SJSA1 (cell line): Measurements from ENCODE around the gene RPS6KA4. TPM values are rescaled to one million over a fixed set of nuclear protein-coding genes. Genes with fewer than 3 reads are reported as not detected.

Experiments used
- DNase-seq, 2 experiments: peaks; one replicate each; pipeline ENCODE4 v3.0.0-alpha.2; 2015 to 2020; ENCODE audit warnings: low spot score in 2 of 2, low read depth in 1 of 2
- H3K27ac ChIP-seq: fragments of 250-450 bp; sonication (Bioruptor Pico); 2 replicates; pipeline ENCODE4 v1.5.1; 2020; ENCODE audit warnings: mild to moderate bottlenecking, moderate library complexity
- H3K27me3 ChIP-seq: fragments of 250-450 bp; sonication (Bioruptor Pico); replicated peaks from 2 replicates; pipeline ENCODE4 v1.5.1; 2020; ENCODE audit warnings: mild to moderate bottlenecking, moderate library complexity
- H3K36me3 ChIP-seq: fragments of 250-450 bp; sonication (Bioruptor Pico); 2 replicates; pipeline ENCODE4 v1.5.1; 2020; ENCODE audit warnings: mild to moderate bottlenecking
- H3K4me1 ChIP-seq: fragments of 250-450 bp; sonication (Bioruptor Pico); replicated peaks from 2 replicates; pipeline ENCODE4 v1.6.1; 2021; ENCODE audit warnings: mild to moderate bottlenecking
- H3K4me3 ChIP-seq: fragments of 250-450 bp; sonication (Bioruptor Pico); 2 replicates; pipeline ENCODE4 v1.5.1; 2020; ENCODE audit warnings: mild to moderate bottlenecking
- H3K9me3 ChIP-seq: fragments of 250-450 bp; sonication (Bioruptor Pico); replicated peaks from 2 replicates; pipeline ENCODE4 v1.5.1; 2020; ENCODE audit warnings: mild to moderate bottlenecking
- total RNA-seq: library from RNA; depleted of rRNA; stranded (reverse); fragments of >200 nt; shearing (Covaris generic); gene quantifications from 2 replicates; pipeline ENCODE4 v1.2.3, GENCODE V29; 2014

RPS6KA4 gene
- total RNA-seq, 1 experiment from 2014 or later: 84.1 TPM

DNA sequence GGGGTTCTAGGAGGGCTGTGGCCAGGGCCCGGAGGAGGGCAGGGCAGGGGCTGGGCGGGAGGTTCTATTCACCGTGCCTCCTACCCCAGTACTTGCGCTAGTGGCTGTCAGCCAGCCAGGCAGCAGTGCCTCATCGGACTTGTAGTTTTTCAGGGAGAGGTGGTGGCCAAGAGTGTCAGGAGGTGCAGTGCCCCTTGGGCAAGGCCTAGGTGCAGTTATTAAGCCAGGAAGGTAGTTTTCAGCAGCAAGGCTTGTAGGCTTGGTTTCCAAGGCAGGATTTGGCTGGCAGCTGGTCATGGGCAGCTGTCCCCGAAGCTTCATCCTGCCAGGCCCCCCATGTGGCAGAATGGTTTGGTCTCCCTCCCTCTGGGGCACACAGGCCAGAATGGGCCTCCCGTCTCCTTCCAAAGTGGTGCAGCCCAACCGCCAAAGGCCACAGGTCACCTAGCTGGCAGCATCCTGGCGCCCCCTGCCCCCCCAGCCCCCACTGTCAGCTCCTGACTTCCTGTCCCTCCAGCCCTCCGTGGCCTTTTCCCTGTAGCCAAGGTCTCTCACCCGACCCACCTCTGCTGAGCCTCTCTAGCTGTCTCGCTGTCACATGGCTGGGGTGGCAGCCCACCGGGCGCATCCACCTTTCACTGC, 10.5 kb upstream of the RPS6KA4 start:
- Histone ChIP-seq H3K4me1 (no peaks in the 10 kb centered on the region), H3K9me3 (no peaks in the 10 kb centered on the region), H3K36me3 (no peaks in the 10 kb centered on the region), H3K27ac (no peak overlapping the region), H3K4me3 (no peak overlapping the region), H3K27me3 (peaks cover 18% of the 10 kb centered on the region)
- DNase-seq: no peak

DNA sequence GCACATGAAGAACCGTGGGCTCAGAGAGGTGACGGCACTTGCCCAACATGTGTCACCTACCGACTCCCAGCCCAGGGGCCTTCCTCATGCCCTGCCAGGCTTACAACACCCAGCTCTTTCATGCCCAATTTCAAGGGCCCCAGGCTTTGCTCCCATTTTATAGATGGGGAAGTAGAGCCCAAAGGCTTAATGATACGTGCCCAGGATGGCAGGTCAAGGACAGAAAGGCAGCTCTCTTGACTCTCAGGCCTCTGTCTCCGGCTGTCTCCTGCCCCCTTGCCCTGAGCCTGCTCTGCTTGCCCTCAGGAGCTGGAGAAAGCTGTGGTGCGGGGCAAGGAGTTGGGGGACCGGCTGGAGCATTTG, 10.0 kb upstream of the RPS6KA4 start:
- H3K27me3 ChIP-seq: peaks cover 23% of the 10 kb centered on the region
- DNase-seq: no peak
- H3K4me3 ChIP-seq: no peak overlapping the region
- H3K9me3 ChIP-seq: no peaks in the 10 kb centered on the region
- no peaks in the 10 kb centered on the region for H3K36me3 ChIP-seq
- H3K27ac ChIP-seq: no peak overlapping the region
- no peaks in the 10 kb centered on the region for H3K4me1 ChIP-seq

DNA sequence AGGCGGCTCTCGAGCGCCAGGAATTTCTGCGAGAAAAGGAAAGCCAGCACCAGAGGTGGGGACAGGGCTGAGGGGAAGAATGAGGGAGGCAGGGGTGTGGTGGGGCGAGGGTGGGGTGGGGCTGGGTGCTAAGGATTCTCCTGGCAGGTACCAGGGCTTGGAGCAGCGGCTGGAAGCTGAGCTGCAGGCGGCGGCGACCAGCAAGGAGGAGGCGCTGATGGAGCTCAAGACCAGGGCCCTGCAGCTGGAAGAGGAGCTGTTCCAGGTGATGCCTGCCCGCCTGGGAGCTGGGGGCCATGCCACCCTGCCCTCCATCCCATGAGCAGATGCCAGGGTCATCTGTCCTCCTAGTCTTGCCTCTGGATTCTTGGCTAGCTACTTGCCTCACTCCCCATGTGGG, 9.6 kb upstream of the RPS6KA4 start:
- Histone ChIP-seq H3K36me3 (no peaks in the 10 kb centered on the region), H3K27ac (no peak overlapping the region), H3K4me1 (no peaks in the 10 kb centered on the region), H3K27me3 (peaks cover 24% of the 10 kb centered on the region), H3K9me3 (no peaks in the 10 kb centered on the region), H3K4me3 (no peak overlapping the region)
- no peak for DNase-seq

DNA sequence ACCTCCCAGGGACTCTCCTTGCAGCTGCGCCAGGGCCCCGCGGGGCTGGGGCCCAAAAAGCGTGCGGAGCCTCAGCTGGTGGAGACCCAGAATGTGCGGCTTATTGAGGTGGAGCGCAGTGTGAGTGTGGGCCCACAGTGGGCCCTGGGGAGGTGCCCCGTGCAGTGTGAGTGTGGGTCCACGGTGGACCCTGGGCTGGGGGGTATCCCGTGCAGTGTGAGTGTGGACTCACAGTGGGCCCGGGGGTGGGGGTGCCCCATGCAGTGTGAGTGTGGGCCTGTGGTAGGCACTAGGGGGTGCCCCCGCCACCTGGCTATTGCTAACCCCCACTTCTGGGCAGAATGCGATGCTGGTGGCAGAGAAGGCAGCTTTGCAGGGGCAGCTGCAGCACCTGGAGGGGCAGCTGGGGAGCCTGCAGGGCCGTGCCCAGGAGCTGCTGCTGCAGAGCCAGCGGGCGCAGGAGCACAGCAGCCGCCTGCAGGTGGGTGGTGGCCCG, 7.8 kb upstream of the RPS6KA4 start:
- no peaks in the 10 kb centered on the region for H3K36me3 ChIP-seq
- no peak for DNase-seq
- no peaks in the 10 kb centered on the region for H3K9me3 ChIP-seq
- H3K27me3 ChIP-seq: peaks cover 24% of the 10 kb centered on the region
- peaks cover 7% of the 10 kb centered on the region for H3K4me1 ChIP-seq
- no peak overlapping the region for H3K27ac ChIP-seq
- no peak overlapping the region for H3K4me3 ChIP-seq

DNA sequence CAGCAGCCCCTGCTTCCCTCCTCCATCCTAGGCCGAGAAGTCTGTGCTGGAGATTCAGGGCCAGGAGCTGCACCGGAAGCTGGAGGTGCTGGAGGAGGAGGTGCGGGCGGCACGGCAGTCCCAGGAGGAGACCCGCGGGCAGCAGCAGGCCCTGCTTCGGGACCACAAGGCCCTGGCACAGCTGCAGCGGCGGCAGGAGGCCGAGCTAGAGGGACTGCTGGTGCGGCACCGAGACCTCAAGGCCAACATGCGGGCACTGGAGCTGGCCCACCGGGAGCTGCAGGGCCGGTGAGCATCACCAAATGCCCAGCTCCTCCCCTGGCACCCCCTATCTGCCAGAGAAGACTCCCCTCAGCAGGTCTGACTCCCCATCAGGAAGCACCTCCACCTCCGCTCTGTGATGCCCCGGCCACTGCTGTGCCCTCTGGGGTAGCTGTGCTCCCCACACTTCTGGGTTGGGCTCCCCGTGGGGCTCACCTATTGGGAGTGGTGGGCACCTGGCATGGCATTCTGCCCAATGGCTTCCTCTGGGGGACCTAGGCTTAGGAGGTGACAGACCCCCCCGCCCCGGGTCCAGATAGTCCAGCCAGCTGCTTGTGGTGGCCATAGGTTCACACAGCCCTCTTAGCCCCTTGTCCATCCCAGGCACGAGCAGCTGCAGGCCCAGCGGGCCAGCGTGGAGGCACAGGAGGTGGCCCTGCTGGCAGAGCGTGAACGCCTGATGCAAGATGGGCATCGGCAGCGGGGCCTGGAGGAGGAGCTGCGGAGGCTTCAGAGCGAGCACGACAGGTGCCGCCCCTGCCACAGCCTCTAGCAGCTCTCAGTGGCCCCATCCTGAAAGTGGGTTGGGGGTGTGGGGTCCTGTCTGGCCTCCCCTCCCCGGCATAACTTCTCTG, 6.6 kb upstream of the RPS6KA4 start:
- H3K9me3 ChIP-seq: no peaks in the 10 kb centered on the region
- DNase-seq: peak in 1 of 2 experiments; percentile 51
- no peak overlapping the region for H3K4me3 ChIP-seq
- H3K4me1 ChIP-seq: peaks cover 15% of the 10 kb centered on the region
- H3K36me3 ChIP-seq: no peaks in the 10 kb centered on the region
- peaks cover 24% of the 10 kb centered on the region for H3K27me3 ChIP-seq
- H3K27ac ChIP-seq: no peak overlapping the region

DNA sequence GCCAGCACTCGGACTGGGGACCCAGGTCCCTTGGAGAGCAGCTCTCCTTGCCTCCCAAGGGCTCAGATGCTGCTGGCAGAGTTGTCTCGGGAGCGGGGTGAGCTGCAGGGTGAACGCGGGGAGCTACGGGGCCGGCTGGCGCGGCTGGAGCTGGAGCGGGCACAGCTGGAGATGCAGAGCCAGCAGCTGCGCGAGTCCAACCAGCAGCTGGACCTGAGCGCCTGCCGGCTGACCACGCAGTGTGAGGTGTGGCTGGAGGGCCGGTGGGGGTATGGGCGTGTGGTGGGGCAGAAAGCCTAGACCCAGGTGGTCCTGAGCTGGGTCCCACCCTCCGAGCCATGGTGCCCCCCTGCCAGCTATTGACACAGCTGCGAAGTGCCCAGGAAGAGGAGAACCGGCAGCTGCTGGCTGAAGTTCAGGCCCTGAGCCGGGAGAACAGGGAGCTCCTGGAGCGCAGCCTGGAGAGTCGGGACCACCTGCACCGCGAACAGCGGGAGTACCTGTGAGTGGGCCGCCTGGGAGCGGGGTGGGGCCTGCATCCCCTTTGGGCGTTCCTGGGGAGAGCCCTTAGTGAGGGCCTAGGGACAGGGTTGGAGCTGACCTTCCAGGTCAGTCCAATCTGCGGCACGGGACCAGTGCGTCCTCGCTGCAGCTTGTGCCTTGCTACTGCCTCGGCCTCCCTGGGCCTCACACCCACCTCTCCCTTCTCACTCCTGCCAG, 5.8 kb upstream of the RPS6KA4 start:
- Histone ChIP-seq H3K27me3 (peaks cover 24% of the 10 kb centered on the region), H3K9me3 (no peaks in the 10 kb centered on the region), H3K4me1 (peaks cover 23% of the 10 kb centered on the region), H3K36me3 (no peaks in the 10 kb centered on the region), H3K27ac (no peak overlapping the region), H3K4me3 (no peak overlapping the region)
- DNase-seq: no peak

DNA sequence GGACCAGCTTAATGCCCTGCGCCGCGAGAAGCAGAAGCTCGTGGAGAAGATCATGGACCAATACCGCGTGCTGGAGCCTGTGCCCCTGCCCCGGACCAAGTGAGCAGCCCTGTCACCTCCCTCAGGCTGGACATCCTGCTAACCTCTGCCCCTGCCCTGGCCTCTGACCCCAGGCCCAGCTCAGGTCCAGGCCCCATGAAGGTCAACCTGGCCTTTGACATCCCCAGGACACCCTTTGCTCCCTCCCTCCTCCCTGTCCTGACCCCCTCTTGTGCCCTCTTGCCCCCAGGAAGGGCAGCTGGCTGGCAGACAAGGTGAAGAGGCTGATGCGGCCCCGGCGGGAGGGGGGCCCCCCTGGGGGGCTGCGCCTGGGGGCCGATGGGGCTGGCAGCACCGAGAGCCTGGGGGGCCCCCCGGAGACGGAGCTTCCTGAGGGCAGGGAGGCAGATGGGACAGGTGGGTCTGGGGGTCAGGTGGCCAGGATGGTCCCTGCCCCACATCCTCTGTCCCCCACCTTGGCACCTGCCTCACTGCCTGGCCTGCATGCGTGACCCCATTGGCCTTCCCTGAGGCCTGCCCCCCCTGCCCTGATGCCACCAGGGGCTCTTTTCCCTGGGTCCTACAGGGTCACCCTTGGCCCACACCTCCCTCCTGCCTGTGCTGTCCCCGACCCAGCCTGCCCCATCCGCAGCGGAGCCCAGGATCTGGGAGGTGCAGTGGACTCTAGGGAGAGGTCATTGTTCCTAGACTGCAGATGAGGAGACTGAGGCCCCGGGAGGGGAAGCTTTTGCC, 5.1 kb upstream of the RPS6KA4 start:
- H3K9me3 ChIP-seq: no peaks in the 10 kb centered on the region
- H3K27ac ChIP-seq: no peak overlapping the region
- no peaks in the 10 kb centered on the region for H3K36me3 ChIP-seq
- no peak overlapping the region for H3K4me3 ChIP-seq
- H3K27me3 ChIP-seq: peaks cover 24% of the 10 kb centered on the region
- no peak for DNase-seq
- peaks cover 31% of the 10 kb centered on the region for H3K4me1 ChIP-seq

DNA sequence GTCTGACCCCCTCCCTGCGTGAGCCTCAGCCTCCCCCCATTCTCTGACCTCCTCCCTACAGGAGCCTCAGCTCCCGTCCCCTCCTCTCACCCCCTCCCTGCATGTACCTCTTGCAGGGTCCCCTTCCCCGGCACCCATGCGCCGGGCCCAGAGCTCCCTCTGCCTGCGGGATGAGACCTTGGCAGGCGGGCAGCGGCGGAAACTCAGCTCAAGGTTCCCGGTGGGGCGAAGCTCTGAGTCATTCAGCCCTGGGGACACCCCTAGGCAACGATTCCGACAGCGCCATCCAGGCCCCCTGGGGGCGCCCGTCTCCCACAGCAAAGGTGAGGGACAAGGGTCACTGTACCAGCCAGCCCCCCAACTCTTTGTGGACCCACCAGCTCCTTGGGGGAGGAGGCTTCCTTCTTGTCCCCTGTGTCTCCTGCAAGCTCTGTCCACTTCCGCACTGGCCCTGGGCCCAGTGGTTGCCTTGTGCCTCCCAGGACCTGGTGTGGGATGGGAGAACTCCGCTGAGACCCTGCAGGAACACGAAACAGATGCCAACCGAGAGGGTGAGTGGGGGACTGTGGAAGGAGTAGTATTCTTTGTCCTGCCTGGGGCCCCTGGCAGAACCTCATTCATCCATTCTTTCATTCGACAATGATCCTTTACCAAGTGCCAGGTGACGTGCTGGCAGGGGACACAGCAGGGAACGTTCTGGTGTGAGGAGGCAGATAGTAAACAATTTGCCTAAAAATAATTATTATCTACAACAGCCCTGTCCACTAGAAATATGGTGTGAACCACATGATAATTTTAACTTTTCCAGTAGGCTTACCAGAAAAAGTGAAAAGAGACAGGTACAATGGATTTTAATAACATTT, 3.7 kb upstream of the RPS6KA4 start:
- Histone ChIP-seq H3K9me3 (no peaks in the 10 kb centered on the region), H3K4me1 (peaks cover 45% of the 10 kb centered on the region), H3K27me3 (peaks cover 24% of the 10 kb centered on the region), H3K4me3 (peak overlapping the region; percentile 5; the same call in 1 of the 2 replicates), H3K36me3 (peaks cover 10% of the 10 kb centered on the region), H3K27ac (peak overlapping the region; percentile 18)
- DNase-seq: peak; percentile 85 to 94

DNA sequence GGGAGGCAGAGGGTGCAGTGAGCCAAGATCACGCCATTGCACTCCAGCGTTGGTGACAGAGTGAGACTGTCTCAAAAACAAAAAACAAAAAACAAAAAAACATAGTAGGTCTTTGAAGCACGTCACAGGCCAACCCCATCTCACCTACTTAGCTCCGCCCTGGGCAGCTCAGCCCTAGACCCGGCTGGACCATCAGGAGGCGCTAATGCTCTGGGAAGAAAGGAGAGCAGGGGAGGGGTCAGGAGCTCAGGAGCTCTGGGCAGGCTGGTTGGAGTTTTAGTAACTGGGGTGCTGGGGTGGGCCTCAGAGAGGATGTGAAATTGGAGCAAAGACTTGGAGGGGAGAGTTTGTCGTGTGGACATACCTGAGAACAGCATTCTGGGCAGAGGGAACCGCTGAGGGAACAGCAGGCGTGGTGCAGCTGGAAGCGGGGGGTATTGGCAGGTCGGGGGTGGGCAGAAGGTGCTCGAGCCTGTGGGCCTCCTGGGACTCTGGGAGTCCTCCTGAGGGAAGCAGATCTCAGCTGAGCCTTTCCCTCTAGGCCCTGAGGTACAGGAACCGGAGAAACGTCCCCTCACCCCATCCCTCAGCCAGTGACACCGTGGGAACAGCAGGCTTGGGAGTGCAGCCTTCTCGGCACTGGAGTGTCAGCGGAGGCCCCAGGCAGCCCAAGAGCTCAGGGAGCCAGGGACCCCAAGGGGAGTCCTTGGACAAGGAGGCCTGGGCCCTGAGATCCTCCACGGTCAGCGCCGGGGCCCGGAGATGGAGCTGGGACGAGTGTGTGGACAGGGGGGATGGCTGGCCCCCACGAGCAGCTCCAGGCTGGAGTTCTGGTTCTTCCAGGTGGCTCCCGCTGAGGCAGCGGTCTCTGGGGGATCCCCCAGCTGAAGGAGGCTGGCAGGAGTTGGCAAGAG, 2.2 kb upstream of the RPS6KA4 start:
- Histone ChIP-seq H3K9me3 (no peaks in the 10 kb centered on the region), H3K36me3 (peaks cover 25% of the 10 kb centered on the region), H3K4me3 (no peak overlapping the region), H3K27ac (peak overlapping the region; percentile 18; the same call in 1 of the 2 replicates), H3K27me3 (peaks cover 23% of the 10 kb centered on the region), H3K4me1 (peaks cover 45% of the 10 kb centered on the region)
- DNase-seq: peak; percentile 47 to 77

DNA sequence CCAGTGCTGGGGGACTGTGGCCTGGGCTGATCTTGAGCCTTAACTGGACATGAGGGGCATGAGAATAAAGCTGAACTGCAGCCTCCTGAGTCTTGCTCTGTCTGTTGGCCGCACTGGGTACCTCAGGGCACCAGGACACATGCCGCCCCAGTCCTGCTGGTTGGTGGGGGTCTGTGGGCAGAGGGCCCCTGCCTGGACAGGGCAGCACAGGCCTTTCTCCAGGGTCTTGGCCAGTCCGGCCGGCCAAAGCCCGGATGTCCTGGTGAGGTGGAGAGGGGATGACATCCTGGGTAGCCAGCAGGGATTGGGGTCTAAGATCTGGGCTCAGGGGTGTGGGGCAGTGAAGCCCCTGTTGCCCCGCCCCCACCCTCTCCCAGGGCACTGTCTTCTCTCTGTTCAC, 1.5 kb upstream of the RPS6KA4 start:
- no peak overlapping the region for H3K4me3 ChIP-seq
- peak overlapping the region; percentile 18; the same call in 1 of the 2 replicates for H3K27ac ChIP-seq
- peaks cover 16% of the 10 kb centered on the region for H3K27me3 ChIP-seq
- H3K36me3 ChIP-seq: peaks cover 32% of the 10 kb centered on the region
- DNase-seq: no peak
- H3K9me3 ChIP-seq: no peaks in the 10 kb centered on the region
- peaks cover 45% of the 10 kb centered on the region for H3K4me1 ChIP-seq

DNA sequence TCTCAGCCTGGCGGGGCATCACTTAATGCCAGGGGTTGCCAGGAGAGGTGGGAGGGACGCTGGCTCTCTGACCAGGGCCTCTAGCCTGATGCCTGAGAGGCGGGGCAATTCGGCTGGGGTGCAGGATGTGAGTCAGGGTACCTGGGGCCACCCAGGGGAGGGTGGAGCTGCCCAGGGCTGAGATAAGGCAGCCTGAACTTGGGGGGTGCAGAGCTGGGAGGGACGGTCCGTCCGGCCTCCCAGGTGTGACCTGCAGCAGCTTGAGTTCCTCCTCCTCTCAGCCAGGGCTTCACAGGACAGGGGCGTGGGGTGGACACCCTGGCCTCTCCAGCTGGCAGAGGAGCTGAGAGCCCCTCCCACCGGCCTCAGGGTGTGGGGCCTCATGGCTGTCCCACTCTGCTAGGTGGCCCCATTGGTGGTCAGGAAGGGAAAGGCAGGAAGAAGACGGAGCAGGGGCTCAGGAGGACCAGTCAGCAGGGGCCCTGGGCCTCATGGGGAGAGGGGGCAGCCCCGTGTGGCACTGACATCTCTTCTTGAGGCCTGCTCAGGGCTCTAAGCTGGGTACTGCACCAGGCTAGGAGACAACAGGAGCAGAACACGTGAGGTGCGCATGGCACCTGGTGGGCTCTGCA, 942 bp upstream of the RPS6KA4 start:
- Histone ChIP-seq H3K36me3 (peaks cover 37% of the 10 kb centered on the region), H3K27ac (peak overlapping the region; percentile 83), H3K4me1 (peaks cover 45% of the 10 kb centered on the region), H3K27me3 (peaks cover 10% of the 10 kb centered on the region), H3K4me3 (peak overlapping the region; percentile 93), H3K9me3 (no peaks in the 10 kb centered on the region)
- peak; percentile 75 to 89 for DNase-seq
